WTC11 (cell line): ENCODE measurements around the gene FBXL7. TPM values are rescaled to one million over a fixed set of nuclear protein-coding genes. Genes with fewer than 3 reads are reported as not detected.

ENCODE experiments used
- ATAC-seq: fragments of 200-7000 bp; cut with Tn5 transposase; 2 replicates; pipeline ENCODE4 v1.10.0; 2021; ENCODE audit warnings: mild to moderate bottlenecking, moderate library complexity
- CTCF ChIA-PET: fragments of 300-600 bp; sonication (Branson Sonifier 250); formaldehyde crosslinking; loops from one replicate; lab custom pipeline; 2021; ENCODE audit warnings: antibody characterized with exemption; lab: Charles Lee
- POLR2A ChIA-PET: fragments of 350-600 bp; sonication (Branson Sonifier 250); formaldehyde crosslinking; loops from one replicate; lab custom pipeline; 2021; ENCODE audit warnings: antibody characterized with exemption; lab: Charles Lee
- DNase-seq: peaks from one replicate; pipeline ENCODE4 v3.0.0; 2021; ENCODE audit warnings: low spot score
- H3K27ac Mint-ChIP-seq: 2 replicates; pipeline ENCODE4 v1.8.0; 2021; ENCODE audit warnings: mixed read lengths
- H3K27me3 Mint-ChIP-seq: 2 replicates; pipeline ENCODE4 v1.8.0; 2021; ENCODE audit warnings: low read depth, mild to moderate bottlenecking, moderate library complexity, mixed read lengths
- H3K36me3 Mint-ChIP-seq: 2 replicates; pipeline ENCODE4 v1.8.0; 2021; ENCODE audit warnings: mixed read lengths
- H3K4me1 Mint-ChIP-seq: 2 replicates; pipeline ENCODE4 v1.8.0; 2022; ENCODE audit warnings: mixed read lengths
- H3K4me3 Mint-ChIP-seq: 2 replicates; pipeline ENCODE4 v1.8.0; 2021; ENCODE audit warnings: mild to moderate bottlenecking, moderate library complexity, mixed read lengths
- H3K9me3 Mint-ChIP-seq: 2 replicates; pipeline ENCODE4 v1.8.0; 2021; ENCODE audit warnings: mixed read lengths
- AR ChIP-seq: fragments of 250-450 bp; sonication (Bioruptor Pico); IDR thresholded peaks from 2 replicates; pipeline ENCODE4 v1.9.0; 2021; ENCODE audit warnings: mild to moderate bottlenecking
- ATF1 ChIP-seq: sonication (generic); formaldehyde crosslinking; IDR thresholded peaks from 2 replicates; pipeline ENCODE4 v1.8.1; 2023; ENCODE audit warnings: mild to moderate bottlenecking, moderate library complexity, missing genetic modification reagents
- ATF3 ChIP-seq: sonication (generic); formaldehyde crosslinking; conservative IDR thresholded peaks from 2 replicates; pipeline ENCODE4 v1.8.1; 2022; ENCODE audit warnings: mild to moderate bottlenecking, missing genetic modification reagents
- CREM ChIP-seq: sonication (generic); formaldehyde crosslinking; IDR thresholded peaks from 2 replicates; pipeline ENCODE4 v1.8.1; 2022; ENCODE audit warnings: mild to moderate bottlenecking, missing genetic modification reagents, moderate library complexity
- ELF4 ChIP-seq: sonication (generic); formaldehyde crosslinking; IDR thresholded peaks from 2 replicates; pipeline ENCODE4 v1.8.1; 2022; ENCODE audit warnings: low read depth, mild to moderate bottlenecking, moderate library complexity, missing genetic modification reagents
- ETV6 ChIP-seq: sonication (generic); formaldehyde crosslinking; IDR thresholded peaks from 2 replicates; pipeline ENCODE4 v1.8.1; 2022; ENCODE audit warnings: mild to moderate bottlenecking, missing genetic modification reagents
- FOXJ3 ChIP-seq: sonication (generic); formaldehyde crosslinking; IDR thresholded peaks from 2 replicates; pipeline ENCODE4 v1.9.0; 2021; ENCODE audit warnings: missing genetic modification reagents, mild to moderate bottlenecking, borderline replicate concordance
- GTF2I ChIP-seq: fragments of 250-450 bp; sonication (Bioruptor Pico); conservative IDR thresholded peaks from 2 replicates; pipeline ENCODE4 v1.4.0; 2021; ENCODE audit warnings: mild to moderate bottlenecking
- IRF2 ChIP-seq: sonication (generic); formaldehyde crosslinking; IDR thresholded peaks from 2 replicates; pipeline ENCODE4 v1.8.0; 2022; ENCODE audit warnings: low read depth, missing genetic modification reagents, borderline replicate concordance
- JUN ChIP-seq: sonication (generic); formaldehyde crosslinking; IDR thresholded peaks from 2 replicates; pipeline ENCODE4 v1.8.0; 2023; ENCODE audit warnings: mild to moderate bottlenecking, missing genetic modification reagents
- MLX ChIP-seq: sonication (generic); formaldehyde crosslinking; IDR thresholded peaks from 2 replicates; pipeline ENCODE4 v1.8.1; 2023; ENCODE audit warnings: mild to moderate bottlenecking, missing genetic modification reagents, moderate library complexity
- NR3C1 ChIP-seq: sonication (generic); formaldehyde crosslinking; conservative IDR thresholded peaks from 2 replicates; pipeline ENCODE4 v1.8.1; 2023; ENCODE audit warnings: low read depth, mild to moderate bottlenecking, missing genetic modification reagents
- OVOL2 ChIP-seq: fragments of 250-450 bp; sonication (Bioruptor Pico); IDR thresholded peaks from 2 replicates; pipeline ENCODE4 v1.9.0; 2021; ENCODE audit warnings: mild to moderate bottlenecking, borderline replicate concordance
- RORB ChIP-seq: fragments of 250-450 bp; sonication (Bioruptor Pico); IDR thresholded peaks from 2 replicates; pipeline ENCODE4 v1.9.0; 2021; ENCODE audit warnings: mild to moderate bottlenecking
- STAT6 ChIP-seq: sonication (generic); formaldehyde crosslinking; conservative IDR thresholded peaks from 2 replicates; pipeline ENCODE4 v1.8.1; 2023; ENCODE audit warnings: mild to moderate bottlenecking, low read depth, missing genetic modification reagents, moderate library complexity
- TEAD1 ChIP-seq: sonication (generic); formaldehyde crosslinking; IDR thresholded peaks from 2 replicates; pipeline ENCODE4 v1.8.0; 2022; ENCODE audit warnings: mild to moderate bottlenecking, missing genetic modification reagents
- ZNF121 ChIP-seq: sonication (generic); formaldehyde crosslinking; IDR thresholded peaks from 2 replicates; pipeline ENCODE4 v1.8.0; 2023; ENCODE audit warnings: missing genetic modification reagents
- ZNF219 ChIP-seq: sonication (generic); formaldehyde crosslinking; IDR thresholded peaks from 2 replicates; pipeline ENCODE4 v1.8.0; 2023; ENCODE audit warnings: missing genetic modification reagents, mild to moderate bottlenecking, borderline replicate concordance
- ZNF317 ChIP-seq: sonication (generic); formaldehyde crosslinking; IDR thresholded peaks from 2 replicates; pipeline ENCODE4 v1.8.1; 2023; ENCODE audit warnings: low read depth, mild to moderate bottlenecking, moderate library complexity, missing genetic modification reagents, borderline replicate concordance
- ZNF416 ChIP-seq: fragments of 250-450 bp; sonication (Bioruptor Pico); IDR thresholded peaks from 2 replicates; pipeline ENCODE4 v1.9.0; 2021; ENCODE audit warnings: mild to moderate bottlenecking, inconsistent platforms
- ZNF532 ChIP-seq: fragments of 250-450 bp; sonication (Bioruptor Pico); IDR thresholded peaks from 2 replicates; pipeline ENCODE4 v1.9.0; 2021; ENCODE audit warnings: mild to moderate bottlenecking, borderline replicate concordance
- total RNA-seq: library from RNA; stranded (reverse); gene quantifications from 3 replicates; pipeline ENCODE4 v1.2.3, GENCODE V29; 2021

The FBXL7 gene
- total RNA-seq, 1 experiment from 2014 or later: 13.8 TPM

GRCh38 chr5:15575666-15576065 lies 75.7 kb downstream of the FBXL7 start:
- DNase-seq (no peak), ATAC-seq (no peak)
- H3K4me1 Mint-ChIP-seq: peaks cover 21% of the 10 kb centered on the region
- H3K36me3 Mint-ChIP-seq: peaks cover 2% of the 10 kb centered on the region; the same call in 1 of the 2 replicates
- no peak overlapping the region for H3K27ac Mint-ChIP-seq
- TF ChIP-seq ELF4: no peak
- TF ChIP-seq IRF2 (CRISPR knock-in tag): no peak
- no peak for TF ChIP-seq GTF2I (CRISPR knock-in tag)
- TF ChIP-seq ZNF219 (CRISPR knock-in tag): no peak
- TF ChIP-seq STAT6 (CRISPR knock-in tag): no peak
- TF ChIP-seq MLX: no peak
- no peak for TF ChIP-seq FOXJ3 (CRISPR knock-in tag)
- no peak for TF ChIP-seq ZNF317 (CRISPR knock-in tag)
- no peak for TF ChIP-seq ATF3 (CRISPR knock-in tag)
- TF ChIP-seq OVOL2 (CRISPR knock-in tag): no peak
- no peak for TF ChIP-seq ZNF121 (CRISPR knock-in tag)
- TF ChIP-seq ZNF532 (CRISPR knock-in tag): no peak
- no peaks in the 10 kb centered on the region for H3K27me3 Mint-ChIP-seq
- H3K4me3 Mint-ChIP-seq: no peak overlapping the region
- ChIA-PET CTCF (no interaction called here), POLR2A (interaction anchor here (0.6 kb wide), 1 partner anchor 74 kb away, joined by 3 read pairs; no protein-coding TSS in a partner anchor)
- H3K9me3 Mint-ChIP-seq: peaks cover 5% of the 10 kb centered on the region; the same call in 1 of the 2 replicates

GRCh38 chr5:15577132-15577531 lies 77.2 kb downstream of the FBXL7 start:
- DNase-seq: no peak
- Mint-ChIP-seq H3K36me3 (peaks cover 13% of the 10 kb centered on the region), H3K4me1 (peaks cover 12% of the 10 kb centered on the region), H3K4me3 (no peak overlapping the region), H3K9me3 (peaks cover 5% of the 10 kb centered on the region; the same call in 1 of the 2 replicates), H3K27me3 (no peaks in the 10 kb centered on the region), H3K27ac (no peak overlapping the region)
- CTCF ChIA-PET: no interaction called here
- ATAC-seq: no peak
- POLR2A ChIA-PET: no interaction called here
- no peak for TF ChIP-seq ETV6 (CRISPR knock-in tag)
- no peak for TF ChIP-seq RORB (CRISPR knock-in tag)
- no peak for TF ChIP-seq ZNF532 (CRISPR knock-in tag)
- TF ChIP-seq ATF1: no peak
- no peak for TF ChIP-seq TEAD1 (CRISPR knock-in tag)
- TF ChIP-seq NR3C1: no peak
- TF ChIP-seq AR (CRISPR knock-in tag): no peak
- TF ChIP-seq ZNF416 (CRISPR knock-in tag): no peak
- no peak for TF ChIP-seq CREM (CRISPR knock-in tag)
- no peak for TF ChIP-seq JUN (CRISPR knock-in tag)
